ENCODE results near the gene C1QBP. TPM values are rescaled to one million over a fixed set of nuclear protein-coding genes. Genes with fewer than 3 reads are reported as not detected.

The C1QBP gene
- total and polyA plus RNA-seq, 2 of the 8 experiments (the other 6 are each of a cell fraction or from before 2014, with no cell fraction given), result 355 to 454 TPM

GRCh38 chr17:5408186-5408585, 30.8 kb downstream of the C1QBP start:
- Histone ChIP-seq H2BK15ac (ENCODE audit: low read length) (no peak overlapping the region), H3K27ac (ENCODE audit: low read depth, low read length) (no peak overlapping the region), H3K4me2 (ENCODE audit: insufficient read depth in 1 of 2, low read depth in 2 of 2, low read length in 2 of 2) (no peak overlapping the region), H3K18ac (ENCODE audit: extremely low read depth, low read length) (no peak overlapping the region), H3K27me3 (replicated peaks in 1 of 4; ENCODE audit: control insufficient read depth in 3 of 4, extremely low read depth in 1 of 4, insufficient read depth in 3 of 4, low read length in 3 of 4) (no peaks in the 10 kb centered on the region), H3K56ac (replicated peaks; ENCODE audit: insufficient read length, low read depth, low read length) (no peak overlapping the region), H2BK5ac (ENCODE audit: low read depth, low read length) (no peak overlapping the region), H2BK20ac (ENCODE audit: low read length) (no peak overlapping the region), H3K79me2 (ENCODE audit: control insufficient read depth in 1 of 2, insufficient read depth in 2 of 2, low read length in 2 of 2) (peaks cover 0 to 8% of the 10 kb centered on the region in 2 experiments; a peak in 2 of 4 replicates), H3K23me2 (ENCODE audit: low read depth, low read length) (no peaks in the 10 kb centered on the region), H2AFZ (ENCODE audit: low read length) (no peak overlapping the region), H3K4me1 (replicated peaks in 1 of 4; ENCODE audit: control insufficient read depth in 3 of 4, insufficient read depth in 4 of 4, low read length in 3 of 4) (no peaks in the 10 kb centered on the region), H4K5ac (ENCODE audit: insufficient read length, low read depth, low read length) (no peak overlapping the region), H2BK120ac (replicated peaks; ENCODE audit: low read depth, low read length) (no peak overlapping the region), H4K8ac (ENCODE audit: extremely low read depth, insufficient read depth, low read length) (no peak overlapping the region), H4K91ac (replicated peaks; ENCODE audit: insufficient read length, low read length) (no peak overlapping the region), H3K23ac (ENCODE audit: insufficient read length) (no peak overlapping the region), H3K4me3 (ENCODE audit: extremely low read depth in 1 of 4, insufficient read depth in 2 of 4, low read depth in 3 of 4, low read length in 4 of 4) (no peak overlapping the region), H3K9ac (replicated peaks in 1 of 4; ENCODE audit: extremely low read depth in 1 of 4, low read depth in 3 of 4, low read length in 3 of 4) (no peak overlapping the region), H3K36me3 (ENCODE audit: control insufficient read depth in 2 of 4, insufficient read depth in 4 of 4, low read length in 3 of 4) (peaks cover 44 to 95% (median 80%) of the 10 kb centered on the region in 4 experiments), H4K20me1 (replicated peaks in 1 of 2; ENCODE audit: control insufficient read depth in 1 of 2, insufficient read depth in 2 of 2, low read length in 2 of 2) (peaks cover 2 to 8% of the 10 kb centered on the region in 2 experiments), H3K14ac (ENCODE audit: insufficient read length) (no peak overlapping the region), H2BK12ac (ENCODE audit: low read depth, low read length) (no peak overlapping the region), H3K4ac (replicated peaks; ENCODE audit: insufficient read length, low read depth, low read length) (no peak overlapping the region), H3K79me1 (ENCODE audit: low read depth, low read length) (no peaks in the 10 kb centered on the region; the same call in 1 of the 2 replicates), H2AK5ac (ENCODE audit: low read depth, low read length) (no peak overlapping the region), H3K9me3 (ENCODE audit: insufficient read depth in 2 of 2, low read depth in 1 of 2, low read length in 1 of 2) (no peaks in the 10 kb centered on the region)
- no peak for FAIRE-seq
- TF ChIP-seq HDAC2 (IDR thresholded peaks at IDR 0.05; ENCODE audit: borderline replicate concordance in 1 of 2, low read depth in 2 of 2, low read length in 2 of 2), result no peak
- no peak for TF ChIP-seq CBX5 (IDR thresholded peaks at IDR 0.05; ENCODE audit: low read depth, low read length)
- TF ChIP-seq CHD2 (IDR thresholded peaks at IDR 0.05; ENCODE audit: low read length), result no peak
- no peak for TF ChIP-seq CBX8 (IDR thresholded peaks at IDR 0.05; ENCODE audit: borderline replicate concordance, low read depth, low read length)
- 93% methylated on average over 5 of the region's 5 CpGs; no CpG with 5 or more reads in 1 of the 2 experiments for WGBS, 2 experiments (ENCODE audit: extremely low coverage in 1 of 2, insufficient coverage in 1 of 2, insufficient read length in 1 of 2, insufficient replicate concordance in 2 of 2, low coverage in 1 of 2, low lambda C conversion rate in 2 of 2, missing lambda C conversion rate in 1 of 2)
- CTCF ChIA-PET (ENCODE audit: partially characterized antibody), result interaction anchor here (0.9 to 1.0 kb wide), 2 partner anchors 25 to 106 kb away, joined by 3 read pairs; no protein-coding TSS in a partner anchor
- no peak for DNase-seq (ENCODE audit: low read depth in 1 of 2, low spot score in 2 of 2)
- POLR2A ChIA-PET (ENCODE audit: partially characterized antibody), result interaction anchor here (1.1 to 5.8 kb wide), 2 partner anchors 8 to 57 kb away, joined by 3 to 51 read pairs; partner anchors contain the start of genes NUP88 and RPAIN

Data from H1 (cell line).